GM12865 (cell line): ENCODE measurements around the gene IPP.

ENCODE experiments used
- DNase-seq: peaks from one replicate; pipeline ENCODE4 v3.0.0; 2010; ENCODE audit warnings: low read depth
- H3K4me3 ChIP-seq: 2 replicates; pipeline ENCODE4 v1.5.1; 2011; ENCODE audit warnings: mild to moderate bottlenecking, low read depth, low read length, control low read depth
- CTCF ChIP-seq: IDR thresholded peaks from 2 replicates; pipeline ENCODE4 v1.5.1; 2011; ENCODE audit warnings: low read length, control low read depth, low read depth, inconsistent platforms; ENCODE audit not compliant: insufficient read depth; ENCODE audit errors: missing control alignments

Gene IPP

GRCh38 chr1:45656573-45657226 is 93.8 kb downstream of the IPP start:
- no peak for TF ChIP-seq CTCF
- no peak overlapping the region for H3K4me3 ChIP-seq
- no peak for DNase-seq

GRCh38 chr1:45654540-45655280 is 95.7 kb downstream of the IPP start:
- H3K4me3 ChIP-seq: no peak overlapping the region
- peak; percentile 18 for DNase-seq
- no peak for TF ChIP-seq CTCF
